HG03520 (cell line): ENCODE data around the gene DYNC2H1.

Source experiments
- ATAC-seq: cut with Tn5 transposase; IDR thresholded peaks from one replicate; pipeline ENCODE4 v1.9.1; 2021; ENCODE audit warnings: mild to moderate bottlenecking, moderate library complexity; ENCODE audit not compliant: unreplicated experiment

Gene DYNC2H1

GRCh38 chr11:103108933-103109817, at the start of gene DYNC2H1:
DYNC2H1 (plus strand) TSS chr11:103109426; CDS start chr11:103109575, 149 bp downstream.
- peak; percentile 100 for ATAC-seq

- no peak for ATAC-seq
Measured at GRCh38 chr11:103061656-103062055, 47.6 kb upstream of the DYNC2H1 start.

GRCh38 chr11:103067118-103067517, 42.1 kb upstream of the DYNC2H1 start:
- ATAC-seq, result no peak

- no peak for ATAC-seq
Measured at GRCh38 chr11:103069367-103069766, 39.9 kb upstream of the DYNC2H1 start.

GRCh38 chr11:103070142-103070541, 39.1 kb upstream of the DYNC2H1 start:
- no peak for ATAC-seq

- ATAC-seq, result no peak
Measured at GRCh38 chr11:103071008-103071407, 38.2 kb upstream of the DYNC2H1 start.

GRCh38 chr11:103076361-103076760, 32.9 kb upstream of the DYNC2H1 start:
- ATAC-seq, result no peak

- no peak for ATAC-seq
Measured at GRCh38 chr11:103077554-103077953, 31.7 kb upstream of the DYNC2H1 start.

- ATAC-seq, result no peak
Measured at GRCh38 chr11:103078710-103079109, 30.5 kb upstream of the DYNC2H1 start.

GRCh38 chr11:103079833-103080232, 29.4 kb upstream of the DYNC2H1 start:
- no peak for ATAC-seq

- ATAC-seq, result no peak
Measured at GRCh38 chr11:103085758-103086365, 23.4 kb upstream of the DYNC2H1 start.

- ATAC-seq, result no peak
Measured at GRCh38 chr11:103086461-103086860, 22.8 kb upstream of the DYNC2H1 start.

GRCh38 chr11:103091064-103091800, 18.0 kb upstream of the DYNC2H1 start:
- ATAC-seq, result peak; percentile 38

- peak; percentile 99 for ATAC-seq
Measured at GRCh38 chr11:103091801-103092524, 17.3 kb upstream of the DYNC2H1 start, which contains the start of gene DCUN1D5. DCUN1D5 (minus strand) TSS chr11:103092160; CDS start chr11:103091872, 288 bp downstream.

GRCh38 chr11:103097279-103097678, 11.9 kb upstream of the DYNC2H1 start:
- no peak for ATAC-seq

- ATAC-seq, result no peak
Measured at GRCh38 chr11:103109818-103110388, 677 bp downstream of the DYNC2H1 start.

GRCh38 chr11:103110391-103110790, 1.2 kb downstream of the DYNC2H1 start:
- ATAC-seq, result no peak

- ATAC-seq, result no peak
Measured at GRCh38 chr11:103111400-103111799, 2.2 kb downstream of the DYNC2H1 start.

GRCh38 chr11:103112364-103112763, 3.1 kb downstream of the DYNC2H1 start:
- no peak for ATAC-seq

- ATAC-seq, result no peak
Measured at GRCh38 chr11:103114836-103115235, 5.6 kb downstream of the DYNC2H1 start.
